ENCODE results near the gene SHROOM1. TPM values are rescaled to one million over a fixed set of nuclear protein-coding genes. Genes with fewer than 3 reads are reported as not detected.

The SHROOM1 gene
- total and polyA plus RNA-seq, 9 of the 15 experiments (the other 6 are each of a cell fraction or from before 2014, with no cell fraction given), result 0.44 to 26.5 (median 11.9) TPM

DNA sequence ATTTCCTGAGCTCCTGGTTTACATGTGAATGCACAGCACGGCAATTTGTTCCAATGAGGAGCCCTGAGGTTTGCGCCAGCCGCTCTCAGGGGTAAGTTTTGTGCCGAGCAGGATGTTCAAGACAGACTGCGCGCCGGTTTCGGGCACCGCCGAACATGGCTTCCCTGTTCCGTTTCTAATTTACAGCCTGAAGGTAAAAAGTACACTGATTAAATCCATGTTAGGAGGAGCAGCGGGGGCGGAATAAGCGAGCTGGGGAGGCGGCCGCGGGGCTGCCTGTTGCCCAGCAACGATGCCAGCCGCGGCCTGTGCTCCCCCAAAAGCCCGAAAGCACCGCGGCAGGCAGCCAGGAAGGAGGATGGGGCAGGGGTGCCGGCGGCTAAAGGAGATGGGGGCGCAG lies 11.0 kb downstream of the SHROOM1 start:
- H2AFZ ChIP-seq (ENCODE audit: low read depth, low read length), result no peak overlapping the region
- H3K27ac ChIP-seq (ENCODE audit: extremely low read depth, low read depth, low read length), result no peak overlapping the region
- no peak overlapping the region for H3K9ac ChIP-seq (ENCODE audit: insufficient read depth in 1 of 2, low read depth in 2 of 2, low read length in 2 of 2)
- 83% methylated on average over 17 of the region's 26 CpGs for WGBS (ENCODE audit: insufficient coverage, low coverage, missing lambda C conversion rate)
- H3K9me3 ChIP-seq (replicated peaks; ENCODE audit: control insufficient read depth, insufficient read depth, low read depth, low read length), result no peaks in the 10 kb centered on the region
- peaks cover 2 to 23% of the 10 kb centered on the region in 2 experiments; a peak in 3 of 5 replicates for H3K4me1 ChIP-seq (replicated peaks in 1 of 2; ENCODE audit: control insufficient read depth in 2 of 2, insufficient read depth in 2 of 2, low read length in 2 of 2)
- DNase-seq (ENCODE audit: extremely low read depth in 1 of 4, low spot score in 3 of 4) (no peak), ATAC-seq (no peak), FAIRE-seq (no peak)
- intact Hi-C loops (cut with micrococcal nuclease), result no loop called here
- no peaks in the 10 kb centered on the region for H4K20me1 ChIP-seq (replicated peaks; ENCODE audit: control insufficient read depth, insufficient read depth, low read length)
- TF ChIP-seq, protein P1, sequence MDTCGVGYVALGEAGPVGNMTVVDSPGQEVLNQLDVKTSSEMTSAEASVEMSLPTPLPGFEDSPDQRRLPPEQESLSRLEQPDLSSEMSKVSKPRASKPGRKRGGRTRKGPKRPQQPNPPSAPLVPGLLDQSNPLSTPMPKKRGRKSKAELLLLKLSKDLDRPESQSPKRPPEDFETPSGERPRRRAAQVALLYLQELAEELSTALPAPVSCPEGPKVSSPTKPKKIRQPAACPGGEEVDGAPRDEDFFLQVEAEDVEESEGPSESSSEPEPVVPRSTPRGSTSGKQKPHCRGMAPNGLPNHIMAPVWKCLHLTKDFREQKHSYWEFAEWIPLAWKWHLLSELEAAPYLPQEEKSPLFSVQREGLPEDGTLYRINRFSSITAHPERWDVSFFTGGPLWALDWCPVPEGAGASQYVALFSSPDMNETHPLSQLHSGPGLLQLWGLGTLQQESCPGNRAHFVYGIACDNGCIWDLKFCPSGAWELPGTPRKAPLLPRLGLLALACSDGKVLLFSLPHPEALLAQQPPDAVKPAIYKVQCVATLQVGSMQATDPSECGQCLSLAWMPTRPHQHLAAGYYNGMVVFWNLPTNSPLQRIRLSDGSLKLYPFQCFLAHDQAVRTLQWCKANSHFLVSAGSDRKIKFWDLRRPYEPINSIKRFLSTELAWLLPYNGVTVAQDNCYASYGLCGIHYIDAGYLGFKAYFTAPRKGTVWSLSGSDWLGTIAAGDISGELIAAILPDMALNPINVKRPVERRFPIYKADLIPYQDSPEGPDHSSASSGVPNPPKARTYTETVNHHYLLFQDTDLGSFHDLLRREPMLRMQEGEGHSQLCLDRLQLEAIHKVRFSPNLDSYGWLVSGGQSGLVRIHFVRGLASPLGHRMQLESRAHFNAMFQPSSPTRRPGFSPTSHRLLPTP (IDR thresholded peaks at IDR 0.05; ENCODE audit: borderline replicate concordance, extremely low read depth, insufficient read length), result no peak
- TF ChIP-seq POLR2G (IDR thresholded peaks at IDR 0.05; ENCODE audit: low read depth, low read length), result peak; percentile 63
- TF ChIP-seq, protein P2, sequence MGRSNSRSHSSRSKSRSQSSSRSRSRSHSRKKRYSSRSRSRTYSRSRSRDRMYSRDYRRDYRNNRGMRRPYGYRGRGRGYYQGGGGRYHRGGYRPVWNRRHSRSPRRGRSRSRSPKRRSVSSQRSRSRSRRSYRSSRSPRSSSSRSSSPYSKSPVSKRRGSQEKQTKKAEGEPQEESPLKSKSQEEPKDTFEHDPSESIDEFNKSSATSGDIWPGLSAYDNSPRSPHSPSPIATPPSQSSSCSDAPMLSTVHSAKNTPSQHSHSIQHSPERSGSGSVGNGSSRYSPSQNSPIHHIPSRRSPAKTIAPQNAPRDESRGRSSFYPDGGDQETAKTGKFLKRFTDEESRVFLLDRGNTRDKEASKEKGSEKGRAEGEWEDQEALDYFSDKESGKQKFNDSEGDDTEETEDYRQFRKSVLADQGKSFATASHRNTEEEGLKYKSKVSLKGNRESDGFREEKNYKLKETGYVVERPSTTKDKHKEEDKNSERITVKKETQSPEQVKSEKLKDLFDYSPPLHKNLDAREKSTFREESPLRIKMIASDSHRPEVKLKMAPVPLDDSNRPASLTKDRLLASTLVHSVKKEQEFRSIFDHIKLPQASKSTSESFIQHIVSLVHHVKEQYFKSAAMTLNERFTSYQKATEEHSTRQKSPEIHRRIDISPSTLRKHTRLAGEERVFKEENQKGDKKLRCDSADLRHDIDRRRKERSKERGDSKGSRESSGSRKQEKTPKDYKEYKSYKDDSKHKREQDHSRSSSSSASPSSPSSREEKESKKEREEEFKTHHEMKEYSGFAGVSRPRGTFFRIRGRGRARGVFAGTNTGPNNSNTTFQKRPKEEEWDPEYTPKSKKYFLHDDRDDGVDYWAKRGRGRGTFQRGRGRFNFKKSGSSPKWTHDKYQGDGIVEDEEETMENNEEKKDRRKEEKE (IDR thresholded peaks at IDR 0.05; ENCODE audit: borderline replicate concordance in 1 of 2, control insufficient read depth in 1 of 2, low read depth in 2 of 2, low read length in 1 of 2), result no peak
- no peak overlapping the region for H3K4me3 ChIP-seq
- no peaks in the 10 kb centered on the region for H3K27me3 ChIP-seq (ENCODE audit: control insufficient read depth in 2 of 2, insufficient read depth in 2 of 2, low read length in 2 of 2)
- ChIA-PET CTCF (ENCODE audit: low intra/inter-chr PET ratio) (interaction anchor here (0.7 to 2.4 kb wide), 7 partner anchors 27 to 434 kb away, joined by 3 to 19 read pairs (median 5); partner anchors contain the start of gene UQCRQ), POLR2A (interaction anchor here (1.0 to 4.0 kb wide), 15 partner anchors 10 to 172 kb away, joined by 3 to 20 read pairs (median 5); partner anchors contain the start of genes GDF9, KIF3A, SHROOM1 and UQCRQ)
- H3K79me2 ChIP-seq (ENCODE audit: control insufficient read depth, insufficient read depth, low read length), result no peaks in the 10 kb centered on the region
- H3K9me1 ChIP-seq (ENCODE audit: control insufficient read depth, insufficient read depth, low read length), result no peaks in the 10 kb centered on the region
- H3K4me2 ChIP-seq (ENCODE audit: insufficient read depth, low read length), result no peak overlapping the region
- peaks cover 18% of the 10 kb centered on the region; the same call in 2 of the 3 replicates for H3K36me3 ChIP-seq (ENCODE audit: control insufficient read depth, insufficient read depth, low read length)
- in situ Hi-C loops (cut with MboI), result no loop called here
- BruUV-seq (replicated peaks), result no TSS peak

All from K562 (cell line).